GM12878 (cell line): ENCODE measurements around the gene CCDC170. TPM values are rescaled to one million over a fixed set of nuclear protein-coding genes. Genes with fewer than 3 reads are reported as not detected.

Experiments
- ATAC-seq: fragments of 200-7000 bp; cut with Tn5 transposase; 3 replicates; pipeline ENCODE4 v1.9.1; 2020; ENCODE audit warnings: mild to moderate bottlenecking, moderate library complexity
- BruUV-seq: library from RNA; stranded (reverse); fragments of 400-500 nt; replicated peaks from 2 replicates; lab custom pipeline; 2021; lab: Mats Ljungman, UMichigan
- CTCF ChIA-PET: fragments of 300-600 bp; sonication (Branson Sonifier 250); formaldehyde crosslinking; extraction: SDS; loops from one replicate; lab custom pipeline; 2021; ENCODE audit warnings: inconsistent platforms; lab: Yijun Ruan, JAX
- POLR2A ChIA-PET: fragments of 350-600 bp; formaldehyde crosslinking; extraction: SDS; loops from one replicate; lab custom pipeline; 2021; ENCODE audit warnings: inconsistent platforms; lab: Charles Lee
- RAD21 ChIA-PET: fragments of 300-600 bp; sonication (Branson Sonifier 250); formaldehyde crosslinking; loops from one replicate; lab custom pipeline; 2023; ENCODE audit warnings: antibody characterized with exemption; ENCODE audit not compliant: unreplicated experiment; lab: Charles Lee
- SMC1A ChIA-PET: fragments of 300-600 bp; sonication (Branson Sonifier 250); formaldehyde crosslinking; loops from one replicate; lab custom pipeline; 2023; ENCODE audit not compliant: unreplicated experiment, uncharacterized antibody; lab: Charles Lee
- DNase-seq: peaks from one replicate; pipeline ENCODE4 v3.0.0-alpha.2; 2011; ENCODE audit warnings: low read depth, low spot score
- FAIRE-seq: peaks from 3 replicates; lab custom pipeline; 2011; peaks lifted over from hg19 to GRCh38; lab: Jason Lieb, UNC
- H2AFZ ChIP-seq: 2 replicates; pipeline ENCODE4 v1.6.0; 2011; ENCODE audit warnings: low read depth, low read length, control low read depth; ENCODE audit not compliant: control insufficient read depth
- H3K27ac ChIP-seq: 2 replicates; pipeline ENCODE4 v1.5.1; 2011; ENCODE audit warnings: control low read depth; ENCODE audit not compliant: control insufficient read depth, insufficient read depth
- H3K27me3 ChIP-seq, 2 experiments: replicated peaks in 1 of 2; 2 replicates each; pipeline versions ENCODE4 v1.6.0 to v1.6.1; 2011; ENCODE audit warnings: low read length in 1 of 2; ENCODE audit not compliant: control insufficient read depth in 2 of 2, insufficient read depth in 2 of 2
- H3K36me3 ChIP-seq, 2 experiments: 2 replicates each; pipeline ENCODE4 v1.5.1; 2011; ENCODE audit warnings: low read length in 1 of 2; ENCODE audit not compliant: control insufficient read depth in 2 of 2, insufficient read depth in 2 of 2
- H3K4me1 ChIP-seq: 2 replicates; pipeline ENCODE4 v1.6.1; 2011; ENCODE audit warnings: mild to moderate bottlenecking, low read length, moderate library complexity, mixed read lengths; ENCODE audit not compliant: control insufficient read depth, insufficient read depth
- H3K4me2 ChIP-seq: 2 replicates; pipeline ENCODE4 v1.6.0; 2011; ENCODE audit warnings: control low read depth; ENCODE audit not compliant: control insufficient read depth, insufficient read depth
- H3K4me3 ChIP-seq: fragments of 200-600 bp; sonication (generic); 2 replicates; pipeline ENCODE4 v1.5.1; 2016
- H3K79me2 ChIP-seq: 2 replicates; pipeline ENCODE4 v1.6.0; 2011; ENCODE audit warnings: low read length; ENCODE audit not compliant: control insufficient read depth, insufficient read depth
- H3K9ac ChIP-seq: 2 replicates; pipeline ENCODE4 v1.8.0; 2011; ENCODE audit warnings: low read length, control low read depth, mixed read lengths; ENCODE audit not compliant: control insufficient read depth, insufficient read depth
- H3K9me3 ChIP-seq: replicated peaks from 3 replicates; pipeline ENCODE4 v1.5.1; 2011; ENCODE audit warnings: mild to moderate bottlenecking, low read length; ENCODE audit not compliant: control insufficient read depth, insufficient read depth
- H4K20me1 ChIP-seq: 2 replicates; pipeline ENCODE4 v1.6.0; 2011; ENCODE audit not compliant: control insufficient read depth, insufficient read depth
- ASH2L ChIP-seq: fragments of 300-600, 200-600 bp; sonication (generic); IDR thresholded peaks from 2 replicates; pipeline ENCODE4 v1.6.1; 2017; ENCODE audit warnings: low read depth, mild to moderate bottlenecking, borderline replicate concordance
- CBFB ChIP-seq: IDR thresholded peaks from 2 replicates; pipeline ENCODE4 v1.6.1; 2016; ENCODE audit warnings: antibody characterized with exemption, low read depth
- CREM ChIP-seq: IDR thresholded peaks from 2 replicates; pipeline ENCODE4 v1.6.1; 2014; ENCODE audit warnings: antibody characterized with exemption, low read depth
- IKZF1 ChIP-seq: fragments of 450-650 bp; conservative IDR thresholded peaks from 2 replicates; pipeline ENCODE4 v1.6.1; 2017; ENCODE audit warnings: antibody characterized with exemption, mild to moderate bottlenecking
- KLF5 ChIP-seq: fragments of 450-650 bp; IDR thresholded peaks from 2 replicates; pipeline ENCODE4 v1.6.1; 2014; ENCODE audit warnings: mild to moderate bottlenecking; ENCODE audit not compliant: partially characterized antibody
- MYB ChIP-seq: fragments of 150-350 bp; IDR thresholded peaks from 2 replicates; pipeline ENCODE4 v1.6.1; 2014; ENCODE audit warnings: mild to moderate bottlenecking, low read depth, low read length, borderline replicate concordance
- NBN ChIP-seq: fragments of 450-650 bp; IDR thresholded peaks from 2 replicates; pipeline ENCODE4 v1.6.1; 2016
- NR2C1 ChIP-seq: fragments of 450-650 bp; IDR thresholded peaks from 2 replicates; pipeline ENCODE4 v1.6.1; 2017; ENCODE audit warnings: antibody characterized with exemption, mild to moderate bottlenecking, moderate library complexity
- PBX3 ChIP-seq: IDR thresholded peaks from 2 replicates; pipeline ENCODE4 v1.6.1; 2011; ENCODE audit warnings: mild to moderate bottlenecking, low read depth, low read length, moderate library complexity; ENCODE audit not compliant: insufficient replicate concordance
- RELA ChIP-seq: fragments of 450-650 bp; IDR thresholded peaks from 2 replicates; pipeline ENCODE4 v1.8.0; 2014; ENCODE audit warnings: borderline replicate concordance; ENCODE audit not compliant: partially characterized antibody
- SUPT20H ChIP-seq: IDR thresholded peaks from 2 replicates; pipeline ENCODE4 v1.6.1; 2011; ENCODE audit warnings: low read depth, mild to moderate bottlenecking, low read length, moderate library complexity, borderline replicate concordance; ENCODE audit not compliant: control insufficient read depth
- TCF7 ChIP-seq: IDR thresholded peaks from 2 replicates; pipeline ENCODE4 v1.6.1; 2014; ENCODE audit warnings: antibody characterized with exemption, borderline replicate concordance
- WGBS: methylation state at CpG from one replicate; pipeline ENCODE4 v1.1.6; 2016; ENCODE audit warnings: low lambda C conversion rate; ENCODE audit not compliant: insufficient replicate concordance, insufficient coverage; ENCODE audit errors: missing lambda C conversion rate; 5-methylcytosine and 5-hydroxymethylcytosine counted together
- in situ Hi-C: fragments of 300-500 bp; cut with MboI; formaldehyde crosslinking; loops from 9 replicates; pipeline ENCODE4 v1.14.3; 2018; ENCODE audit warnings: mixed read lengths
- intact Hi-C: fragments of 100-400 bp; cut with micrococcal nuclease; formaldehyde crosslinking; loops from one replicate; pipeline ENCODE4 v1.14.2; 2022; ENCODE audit not compliant: unreplicated experiment
- polyA plus RNA-seq, 11 experiments: library from polyadenylated mRNA; depleted of rRNA in 4 of 11; unstranded in 6 of 11; stranded (reverse) in 5 of 11; fragments of >200 nt; fragmentation: Nextera tagmentation in 4 of 11; fragmentation: Illumina TruSeq in 1 of 11; extraction: Ambion mirVana in 4 of 11; extraction: Trizol in 1 of 11; gene quantifications; 1 replicate in 1 of 11; 2 replicates in 10 of 11; pipeline versions ENCODE4 v1.2.1 to v1.2.3, GENCODE V29; 2011 to 2016; ENCODE audit warnings: inconsistent platforms in 2 of 11, missing spikeins in 2 of 11, low read depth in 1 of 11
- total RNA-seq, 4 experiments: library from RNA; depleted of rRNA in 3 of 4; stranded (reverse); fragments of >200 nt in 3 of 4; fragmentation: Illumina TruSeq in 1 of 4; extraction: Trizol in 1 of 4; gene quantifications; 2 replicates each; pipeline versions ENCODE4 v1.2.1 to v1.2.3, GENCODE V29; 2013 to 2021
- TF ChIP-seq, protein P1 (sequence below): fragments of 450-650 bp; IDR thresholded peaks from 2 replicates; pipeline ENCODE4 v1.6.1; 2018; ENCODE audit warnings: borderline replicate concordance, mild to moderate bottlenecking; ENCODE audit not compliant: partially characterized antibody

CCDC170 gene
- total and polyA plus RNA-seq, 10 of the 15 experiments (the other 5 are each of a cell fraction or from before 2014, with no cell fraction given): not detected

- WGBS: 5% methylated on average over 4 of the region's 4 CpGs
Observed at GRCh38 chr6:151658091-151658490, 164.3 kb downstream of the CCDC170 start.

DNA sequence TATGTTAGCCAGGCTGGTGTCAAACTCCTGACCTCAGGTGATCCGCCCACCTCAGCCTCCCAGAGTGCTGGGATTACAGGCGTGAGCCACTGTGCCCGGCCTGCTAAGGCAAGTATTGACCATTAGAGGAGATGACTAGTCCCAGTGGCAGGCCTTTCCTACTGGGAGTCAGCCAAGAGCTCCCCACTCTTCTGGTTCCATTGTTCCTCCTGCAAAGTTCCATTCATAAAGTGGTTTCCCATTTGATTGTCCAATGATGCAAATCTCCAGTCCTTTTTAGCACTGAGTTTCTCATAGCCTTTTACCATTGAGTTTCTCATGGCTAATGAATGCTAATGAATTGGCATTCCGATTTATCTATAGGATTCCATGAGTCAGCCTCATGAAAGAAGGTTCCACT is 165.4 kb downstream of the CCDC170 start:
- FAIRE-seq (no peak), DNase-seq (no peak), ATAC-seq (no peak)
- H3K9me3 ChIP-seq: no peaks in the 10 kb centered on the region
- no TSS peak for BruUV-seq
- ChIA-PET SMC1A (interaction anchor here (1.3 kb wide), 1 partner anchor 11 kb away, joined by 3 read pairs; no protein-coding TSS in a partner anchor), RAD21 (interaction anchor here (1.0 kb wide), 1 partner anchor 12 kb away, joined by 3 read pairs; no protein-coding TSS in a partner anchor), POLR2A (no interaction called here), CTCF (interaction anchor here (1.2 kb wide), 1 partner anchor 609 kb away, joined by 3 read pairs; no protein-coding TSS in a partner anchor)
- no peaks in the 10 kb centered on the region for H3K4me1 ChIP-seq
- no peak overlapping the region for H3K4me2 ChIP-seq
- no peak overlapping the region for H2AFZ ChIP-seq
- no peaks in the 10 kb centered on the region; a peak in 1 of 4 replicates for H3K27me3 ChIP-seq
- H3K36me3 ChIP-seq: no peaks in the 10 kb centered on the region
- no peak overlapping the region for H3K27ac ChIP-seq
- no peaks in the 10 kb centered on the region for H4K20me1 ChIP-seq
- WGBS: 25% methylated on average over 4 of the region's 4 CpGs
- no peak overlapping the region for H3K9ac ChIP-seq
- intact Hi-C loops: no loop called here
- in situ Hi-C loops: no loop called here
- no peak overlapping the region for H3K4me3 ChIP-seq
- no peaks in the 10 kb centered on the region for H3K79me2 ChIP-seq
- TF ChIP-seq CREM (no peak), ASH2L (no peak), CBFB (no peak), TCF7 (no peak), IKZF1 (no peak), NBN (no peak), MYB (no peak), NR2C1 (no peak)
- TF ChIP-seq, protein P1, sequence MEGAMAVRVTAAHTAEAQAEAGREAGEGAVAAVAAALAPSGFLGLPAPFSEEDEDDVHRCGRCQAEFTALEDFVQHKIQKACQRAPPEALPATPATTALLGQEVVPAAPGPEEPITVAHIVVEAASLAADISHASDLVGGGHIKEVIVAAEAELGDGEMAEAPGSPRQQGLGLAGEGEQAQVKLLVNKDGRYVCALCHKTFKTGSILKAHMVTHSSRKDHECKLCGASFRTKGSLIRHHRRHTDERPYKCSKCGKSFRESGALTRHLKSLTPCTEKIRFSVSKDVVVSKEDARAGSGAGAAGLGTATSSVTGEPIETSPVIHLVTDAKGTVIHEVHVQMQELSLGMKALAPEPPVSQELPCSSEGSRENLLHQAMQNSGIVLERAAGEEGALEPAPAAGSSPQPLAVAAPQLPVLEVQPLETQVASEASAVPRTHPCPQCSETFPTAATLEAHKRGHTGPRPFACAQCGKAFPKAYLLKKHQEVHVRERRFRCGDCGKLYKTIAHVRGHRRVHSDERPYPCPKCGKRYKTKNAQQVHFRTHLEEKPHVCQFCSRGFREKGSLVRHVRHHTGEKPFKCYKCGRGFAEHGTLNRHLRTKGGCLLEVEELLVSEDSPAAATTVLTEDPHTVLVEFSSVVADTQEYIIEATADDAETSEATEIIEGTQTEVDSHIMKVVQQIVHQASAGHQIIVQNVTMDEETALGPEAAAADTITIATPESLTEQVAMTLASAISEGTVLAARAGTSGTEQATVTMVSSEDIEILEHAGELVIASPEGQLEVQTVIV: no peak

More at GRCh38 chr6:151658091-151658490, 164.3 kb downstream of the CCDC170 start:
- intact Hi-C loops (no loop called here), in situ Hi-C loops (no loop called here)
- DNase-seq: no peak
- Histone ChIP-seq H3K79me2 (no peaks in the 10 kb centered on the region), H3K9me3 (no peaks in the 10 kb centered on the region), H2AFZ (no peak overlapping the region), H3K4me1 (no peaks in the 10 kb centered on the region), H4K20me1 (no peaks in the 10 kb centered on the region), H3K4me3 (no peak overlapping the region), H3K9ac (no peak overlapping the region), H3K4me2 (no peak overlapping the region), H3K27ac (no peak overlapping the region), H3K27me3 (no peaks in the 10 kb centered on the region; a peak in 1 of 4 replicates), H3K36me3 (no peaks in the 10 kb centered on the region)
- no TSS peak for BruUV-seq
- ChIA-PET RAD21 (no interaction called here), SMC1A (interaction anchor here (1.3 kb wide), 1 partner anchor 10 kb away, joined by 3 read pairs; no protein-coding TSS in a partner anchor), POLR2A (no interaction called here), CTCF (interaction anchor here (1.2 kb wide), 1 partner anchor 610 kb away, joined by 3 read pairs; no protein-coding TSS in a partner anchor)
- no peak for ATAC-seq
- TF ChIP-seq SUPT20H (no peak), KLF5 (no peak), RELA (no peak), PBX3 (no peak)
- FAIRE-seq: no peak
